C4-2B (cell line): ENCODE results near the gene DNAJB12.

Source experiments
- ZFX ChIP-seq: fragments of 450-650 bp; IDR thresholded peaks from 2 replicates; pipeline ENCODE4 v1.6.1; 2017
- TF ChIP-seq, protein P1 (sequence below): fragments of 450-650 bp; conservative IDR thresholded peaks from 2 replicates; pipeline ENCODE4 v1.5.1; 2017; ENCODE audit warnings: mild to moderate bottlenecking

DNA sequence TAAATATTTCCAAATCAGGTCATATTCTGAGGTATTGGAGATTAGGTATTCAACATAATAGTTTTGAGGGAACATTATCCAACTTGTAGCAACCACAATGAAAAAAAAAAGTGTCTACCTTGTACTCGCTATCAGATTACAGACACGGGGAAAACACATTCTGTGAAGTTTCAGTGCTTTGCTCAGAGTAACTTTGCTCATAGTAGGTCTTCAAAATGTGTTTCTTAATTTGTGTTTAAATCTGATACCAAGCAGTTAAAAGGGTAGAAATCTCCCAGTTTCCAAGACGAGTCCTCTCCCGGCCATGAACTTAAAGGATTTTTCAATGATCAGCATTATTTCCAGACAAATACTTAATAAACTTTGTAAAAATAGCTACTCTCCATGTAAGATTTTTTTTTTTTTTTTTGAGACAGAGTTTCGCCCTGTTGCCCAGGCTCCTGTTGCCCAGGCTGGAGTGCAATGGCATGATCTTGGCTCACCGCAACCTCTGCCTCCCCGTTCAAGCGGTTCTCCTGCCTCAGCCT lies 41.8 kb downstream of the DNAJB12 start:
- TF ChIP-seq, protein P1, sequence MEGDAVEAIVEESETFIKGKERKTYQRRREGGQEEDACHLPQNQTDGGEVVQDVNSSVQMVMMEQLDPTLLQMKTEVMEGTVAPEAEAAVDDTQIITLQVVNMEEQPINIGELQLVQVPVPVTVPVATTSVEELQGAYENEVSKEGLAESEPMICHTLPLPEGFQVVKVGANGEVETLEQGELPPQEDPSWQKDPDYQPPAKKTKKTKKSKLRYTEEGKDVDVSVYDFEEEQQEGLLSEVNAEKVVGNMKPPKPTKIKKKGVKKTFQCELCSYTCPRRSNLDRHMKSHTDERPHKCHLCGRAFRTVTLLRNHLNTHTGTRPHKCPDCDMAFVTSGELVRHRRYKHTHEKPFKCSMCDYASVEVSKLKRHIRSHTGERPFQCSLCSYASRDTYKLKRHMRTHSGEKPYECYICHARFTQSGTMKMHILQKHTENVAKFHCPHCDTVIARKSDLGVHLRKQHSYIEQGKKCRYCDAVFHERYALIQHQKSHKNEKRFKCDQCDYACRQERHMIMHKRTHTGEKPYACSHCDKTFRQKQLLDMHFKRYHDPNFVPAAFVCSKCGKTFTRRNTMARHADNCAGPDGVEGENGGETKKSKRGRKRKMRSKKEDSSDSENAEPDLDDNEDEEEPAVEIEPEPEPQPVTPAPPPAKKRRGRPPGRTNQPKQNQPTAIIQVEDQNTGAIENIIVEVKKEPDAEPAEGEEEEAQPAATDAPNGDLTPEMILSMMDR: no peak
- no peak for TF ChIP-seq ZFX
